Activated naive CD8-positive, alpha-beta T cell treated with anti-CD3 and anti-CD28 coated beads for 36 hours (primary cell): ENCODE data around the gene ANKRD13A. TPM values are rescaled to one million over a fixed set of nuclear protein-coding genes. Genes with fewer than 3 reads are reported as not detected.
A peak's percentile ranks its signal among the peaks of the same experiment; 100 is the strongest.
"Not testable (repeated sequence)": the region's sequence is repeated elsewhere in the genome, so short reads cannot be mapped to it uniquely, and the experiment has no call there.

Experiments
- DNase-seq: peaks from one replicate; pipeline ENCODE4 v3.0.0; 2021
- H3K27ac Mint-ChIP-seq: one replicate; pipeline ENCODE4 v1.8.0; 2022; ENCODE audit warnings: mild to moderate bottlenecking, moderate library complexity, mixed read lengths
- H3K27me3 Mint-ChIP-seq: one replicate; pipeline ENCODE4 v1.8.0; 2022; ENCODE audit warnings: mild to moderate bottlenecking, mixed read lengths
- H3K36me3 Mint-ChIP-seq: one replicate; pipeline ENCODE4 v1.8.0; 2021; ENCODE audit warnings: mild to moderate bottlenecking, mixed read lengths
- H3K4me1 Mint-ChIP-seq: one replicate; pipeline ENCODE4 v1.8.0; 2021; ENCODE audit warnings: mixed read lengths
- H3K4me3 Mint-ChIP-seq: one replicate; pipeline ENCODE4 v1.8.0; 2022; ENCODE audit warnings: mild to moderate bottlenecking, moderate library complexity, mixed read lengths
- H3K9me3 Mint-ChIP-seq: one replicate; pipeline ENCODE4 v1.8.0; 2022; ENCODE audit warnings: mixed read lengths
- total RNA-seq, 2 experiments: library from RNA; stranded (reverse); gene quantifications; one replicate each; pipeline ENCODE4 v1.2.3, GENCODE V29; 2021

ANKRD13A gene
- total RNA-seq, 2 experiments from 2014 or later, result 36.8 to 43.6 TPM

DNA sequence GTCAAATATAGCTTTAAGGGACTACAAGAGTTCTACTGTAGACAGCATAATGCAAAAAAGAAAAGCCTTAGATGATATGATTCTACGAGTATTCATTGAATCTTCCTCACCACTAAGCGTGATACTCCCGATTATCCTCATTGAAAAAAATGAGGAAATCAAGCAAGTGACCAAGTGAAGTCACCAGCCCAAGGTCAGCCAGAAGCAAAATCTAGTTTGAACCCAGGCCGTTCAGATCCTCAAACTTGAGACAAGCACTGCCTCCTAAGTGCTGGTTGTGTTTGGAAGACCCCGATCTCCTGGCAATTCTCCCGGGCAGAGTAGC lies 3.9 kb upstream of the ANKRD13A start:
- H3K36me3 Mint-ChIP-seq, result peaks cover 17% of the 10 kb centered on the region

DNA sequence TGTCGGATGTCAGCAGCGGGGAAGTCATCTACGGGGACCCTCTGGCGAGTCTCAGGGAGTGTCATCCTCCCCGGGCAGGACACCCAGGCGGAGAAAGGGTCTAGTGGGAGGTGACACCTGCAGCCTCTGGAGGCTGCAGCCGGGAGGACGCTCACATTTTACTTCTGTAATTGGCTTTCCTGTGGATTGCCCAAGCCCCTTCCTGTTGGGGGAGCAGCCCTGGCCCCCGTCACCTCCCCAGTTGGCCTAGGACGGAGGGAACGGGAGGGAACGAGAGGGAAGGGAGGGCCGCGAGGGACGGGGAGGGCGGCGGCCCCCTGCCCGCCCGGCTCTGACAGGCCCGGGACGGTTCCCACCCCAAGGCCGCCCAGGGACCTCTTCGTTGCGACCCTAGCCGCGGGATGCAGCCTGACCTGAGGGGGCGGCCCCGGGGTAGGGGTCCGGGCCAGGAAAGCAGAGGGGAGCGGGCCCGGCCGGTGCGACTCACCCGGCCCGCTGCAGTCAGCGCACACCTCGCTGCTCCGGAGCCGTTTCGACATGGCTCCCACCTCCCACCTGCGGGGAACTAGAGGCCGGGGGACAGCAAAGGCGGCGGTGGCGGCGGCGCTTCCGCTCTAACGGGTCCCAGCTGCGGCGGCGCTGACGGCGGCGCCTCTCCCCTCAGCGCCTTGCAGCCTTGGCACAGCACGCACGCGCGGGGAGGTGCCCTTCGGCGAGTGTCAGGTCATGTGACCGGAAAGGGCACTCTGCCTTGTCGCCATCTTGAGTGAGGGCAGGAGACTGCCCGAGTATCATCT lies 3.3 kb upstream of the ANKRD13A start, which contains the start of gene GIT2:
Gene GIT2 (minus strand): TSS at position 683 of the 797 bp plus-strand sequence. CDS start 144 bp downstream, at position 539.
- no peaks in the 10 kb centered on the region for H3K27me3 Mint-ChIP-seq
- H3K9me3 Mint-ChIP-seq, result no peaks in the 10 kb centered on the region
- H3K27ac Mint-ChIP-seq, result peak within 1 kb of the TSS; percentile 89
- H3K4me1 Mint-ChIP-seq, result peaks cover 56% of the 10 kb centered on the region
- peak; percentile 98 for DNase-seq
- peaks cover 13% of the 10 kb centered on the region for H3K36me3 Mint-ChIP-seq
- peak within 1 kb of the TSS; percentile 95 for H3K4me3 Mint-ChIP-seq

More for the DNA sequence above, 3.9 kb upstream of the ANKRD13A start:
- H3K4me1 Mint-ChIP-seq, result peaks cover 54% of the 10 kb centered on the region
- H3K9me3 Mint-ChIP-seq, result no peaks in the 10 kb centered on the region
- H3K27me3 Mint-ChIP-seq, result no peaks in the 10 kb centered on the region
- no peak for DNase-seq
- H3K27ac Mint-ChIP-seq, result peak overlapping the region; percentile 86
- H3K4me3 Mint-ChIP-seq, result peak overlapping the region; percentile 95

- H3K4me1 Mint-ChIP-seq, result peaks cover 54% of the 10 kb centered on the region
These were observed 2.8 kb upstream of the ANKRD13A start for GRCh38 chr12:109996483-109996853.

DNA sequence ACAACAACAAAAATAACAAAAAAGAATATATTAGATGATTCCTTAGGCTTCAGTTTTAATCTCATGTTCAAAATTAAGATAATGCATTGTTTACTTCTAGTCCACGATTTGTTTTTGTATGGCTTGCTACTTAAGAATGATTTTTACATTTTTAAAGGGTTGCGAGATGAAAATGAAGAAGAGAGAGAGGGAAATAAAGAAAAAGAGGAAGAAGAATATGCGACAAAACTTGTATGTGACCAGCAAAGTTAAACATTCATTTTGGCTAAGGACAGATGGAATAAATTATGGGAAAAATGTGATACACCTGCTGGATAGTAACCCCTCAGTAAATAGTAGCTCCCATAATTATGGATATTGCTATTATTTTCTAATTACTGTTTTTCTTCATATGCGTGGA lies 1.8 kb upstream of the ANKRD13A start:
- Mint-ChIP-seq H3K4me3 (no peak overlapping the region), H3K4me1 (peaks cover 54% of the 10 kb centered on the region), H3K27me3 (no peaks in the 10 kb centered on the region), H3K27ac (no peak overlapping the region), H3K9me3 (no peaks in the 10 kb centered on the region), H3K36me3 (peaks cover 7% of the 10 kb centered on the region)
- no peak for DNase-seq

More at GRCh38 chr12:109996483-109996853, 2.8 kb upstream of the ANKRD13A start:
- Mint-ChIP-seq H3K9me3 (no peaks in the 10 kb centered on the region), H3K36me3 (peaks cover 11% of the 10 kb centered on the region), H3K27ac (peak overlapping the region; percentile 89), H3K27me3 (no peaks in the 10 kb centered on the region), H3K4me3 (peak overlapping the region; percentile 95)
- no peak for DNase-seq

DNA sequence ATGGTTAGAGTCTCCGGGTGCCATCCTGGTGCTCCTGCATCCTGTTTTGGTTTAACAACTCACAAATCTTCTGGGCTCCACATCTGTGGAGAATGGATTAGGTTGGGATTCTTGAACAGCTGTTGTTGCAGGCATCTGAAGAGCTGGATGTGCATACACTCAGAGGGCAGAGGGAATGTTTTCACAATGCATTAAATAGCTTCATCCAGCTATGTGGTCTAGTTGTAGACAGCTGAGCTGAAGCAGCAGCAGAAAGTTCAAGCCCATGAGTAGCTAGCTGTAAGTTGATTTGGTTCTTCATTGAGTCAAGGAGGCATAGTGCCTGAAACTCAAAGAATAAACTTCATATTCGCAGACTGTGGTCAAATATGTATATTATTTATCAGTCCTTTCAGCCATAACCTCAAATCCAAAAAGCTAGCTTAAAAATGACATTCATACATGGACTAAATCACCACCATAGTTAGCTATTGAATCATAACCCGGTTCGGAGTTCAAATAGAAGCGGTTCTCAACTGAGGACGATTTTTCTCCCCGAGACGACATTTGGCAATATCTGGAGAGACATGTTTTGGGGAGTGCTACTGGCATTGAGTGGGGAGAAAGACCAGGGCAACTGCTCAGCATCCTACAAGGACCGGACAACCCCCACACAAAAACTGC lies 858 bp upstream of the ANKRD13A start:
- H3K4me3 Mint-ChIP-seq, result peak overlapping the region; percentile 90
- H3K9me3 Mint-ChIP-seq, result no peaks in the 10 kb centered on the region
- no peaks in the 10 kb centered on the region for H3K27me3 Mint-ChIP-seq
- peak overlapping the region; percentile 99 for H3K27ac Mint-ChIP-seq
- no peak for DNase-seq
- peaks cover 4% of the 10 kb centered on the region for H3K36me3 Mint-ChIP-seq
- peaks cover 52% of the 10 kb centered on the region for H3K4me1 Mint-ChIP-seq

- peaks cover 51% of the 10 kb centered on the region for H3K4me1 Mint-ChIP-seq
- H3K27me3 Mint-ChIP-seq, result no peaks in the 10 kb centered on the region
- peak overlapping the region; percentile 90 for H3K27ac Mint-ChIP-seq
- peak overlapping the region; percentile 99 for H3K4me3 Mint-ChIP-seq
- DNase-seq, result no peak
- H3K36me3 Mint-ChIP-seq, result peaks cover 6% of the 10 kb centered on the region
- H3K9me3 Mint-ChIP-seq, result no peaks in the 10 kb centered on the region
These were observed 380 bp downstream of the ANKRD13A start for GRCh38 chr12:109999649-109999971.

- Mint-ChIP-seq H3K9me3 (no peaks in the 10 kb centered on the region), H3K36me3 (peaks cover 6% of the 10 kb centered on the region), H3K4me3 (peak overlapping the region; percentile 99), H3K27me3 (no peaks in the 10 kb centered on the region), H3K4me1 (peaks cover 51% of the 10 kb centered on the region), H3K27ac (peak overlapping the region; percentile 90)
- DNase-seq, result no peak
These were observed 814 bp downstream of the ANKRD13A start for GRCh38 chr12:109999983-110000505.

DNA sequence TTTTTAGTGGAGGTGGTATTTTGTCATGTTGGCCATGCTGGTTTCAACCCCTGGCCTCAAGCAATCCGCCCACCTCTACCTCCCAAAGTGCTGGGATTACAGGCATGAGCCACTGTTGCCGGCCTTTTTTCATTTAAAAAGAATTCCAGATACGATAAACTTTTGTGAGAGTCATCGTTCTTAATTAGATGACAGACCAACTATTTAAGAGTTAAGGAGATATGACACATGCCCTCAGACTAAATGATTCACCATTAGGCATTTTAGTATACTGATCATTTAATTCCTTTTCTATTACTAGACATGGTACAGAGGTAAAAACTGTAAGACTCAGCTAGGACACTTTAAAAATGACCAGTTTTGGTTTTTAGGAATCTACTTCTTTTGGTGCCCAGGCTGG lies 2.4 kb downstream of the ANKRD13A start:
- peaks cover 17% of the 10 kb centered on the region for H3K36me3 Mint-ChIP-seq
- no peak overlapping the region for H3K27ac Mint-ChIP-seq
- no peak for DNase-seq
- H3K4me3 Mint-ChIP-seq, result no peak overlapping the region
- H3K9me3 Mint-ChIP-seq, result no peaks in the 10 kb centered on the region
- peaks cover 62% of the 10 kb centered on the region for H3K4me1 Mint-ChIP-seq
- no peaks in the 10 kb centered on the region for H3K27me3 Mint-ChIP-seq

- peaks cover 64% of the 10 kb centered on the region for H3K4me1 Mint-ChIP-seq
- DNase-seq, result no peak
- peaks cover 27% of the 10 kb centered on the region for H3K36me3 Mint-ChIP-seq
- H3K27me3 Mint-ChIP-seq, result no peaks in the 10 kb centered on the region
- peak overlapping the region; percentile 76 for H3K27ac Mint-ChIP-seq
- no peak overlapping the region for H3K4me3 Mint-ChIP-seq
- no peaks in the 10 kb centered on the region for H3K9me3 Mint-ChIP-seq
These were observed 3.7 kb downstream of the ANKRD13A start for GRCh38 chr12:110002676-110003515.

DNA sequence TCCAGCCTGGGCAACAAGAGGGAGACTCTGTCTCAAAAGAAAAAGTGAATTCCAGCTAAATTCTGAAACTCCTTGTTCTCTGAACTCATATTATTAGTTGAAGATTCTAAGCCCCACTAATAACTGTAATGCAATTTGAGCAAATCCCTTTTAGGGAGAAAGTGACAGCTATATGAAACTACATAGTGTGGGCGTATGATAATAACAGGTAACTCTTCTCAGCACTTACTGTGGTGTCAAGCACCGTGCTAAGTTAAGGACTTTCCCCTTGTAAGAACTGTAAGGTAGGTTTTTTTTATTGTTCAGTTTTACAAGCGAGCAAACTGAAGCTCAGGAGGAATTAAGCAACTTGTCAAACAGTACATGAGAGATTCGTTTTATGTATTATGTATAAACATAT lies 5.4 kb downstream of the ANKRD13A start:
- Mint-ChIP-seq H3K4me3 (peak overlapping the region; percentile 40), H3K27me3 (no peaks in the 10 kb centered on the region), H3K36me3 (peaks cover 34% of the 10 kb centered on the region), H3K4me1 (peaks cover 70% of the 10 kb centered on the region), H3K9me3 (peaks cover 1% of the 10 kb centered on the region), H3K27ac (peak overlapping the region; percentile 76)
- DNase-seq, result no peak

DNA sequence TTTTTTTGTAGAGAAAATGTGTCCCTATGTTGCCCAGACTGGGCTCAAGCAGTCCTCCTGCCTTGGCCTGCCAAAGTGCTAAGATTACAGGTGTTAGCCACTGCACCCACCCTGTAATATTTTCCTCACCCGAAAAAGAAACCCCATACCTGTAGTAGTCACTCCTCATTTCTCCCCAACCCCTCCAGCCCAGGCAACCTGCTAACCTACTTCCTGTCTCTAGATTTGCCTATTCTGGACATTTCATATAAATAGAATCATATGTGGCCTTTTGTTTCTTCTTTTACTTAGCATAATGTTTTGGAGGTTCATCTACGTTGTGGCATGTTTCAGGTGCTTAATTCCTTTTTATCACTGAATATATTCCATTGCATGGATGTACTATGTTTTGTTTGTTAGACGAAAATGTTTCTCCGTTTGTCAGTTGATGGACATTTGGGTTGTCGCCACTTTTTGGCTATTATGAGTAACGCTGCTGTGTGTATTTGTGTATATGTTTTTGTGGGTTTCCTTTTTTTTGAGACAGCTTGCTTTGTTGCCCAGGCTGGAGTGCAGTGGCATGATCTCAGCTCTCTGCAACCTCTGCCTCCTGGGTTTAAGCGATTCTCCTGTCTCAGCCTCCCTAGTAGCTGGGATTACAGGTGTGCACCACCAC lies 6.2 kb downstream of the ANKRD13A start:
- H3K4me3 Mint-ChIP-seq, result peak overlapping the region; percentile 58

DNA sequence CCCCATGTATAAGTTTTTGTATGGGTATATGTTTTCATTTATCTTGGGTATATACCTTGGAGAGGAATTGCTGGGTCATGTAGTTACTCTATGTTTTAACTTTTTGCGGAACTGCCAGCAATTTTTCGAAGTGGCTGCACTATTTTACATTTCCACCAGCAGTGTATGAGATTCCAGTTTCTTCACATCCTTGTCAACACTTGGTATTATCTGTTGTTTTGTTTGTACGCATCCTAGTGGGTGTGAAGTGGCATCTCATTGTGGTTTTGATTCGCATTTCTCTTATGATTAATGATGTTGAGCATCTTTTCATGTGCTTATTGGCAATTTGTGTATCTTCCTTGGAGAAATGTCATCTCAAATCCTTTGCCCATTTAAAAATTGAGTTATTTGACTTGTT lies 6.9 kb downstream of the ANKRD13A start:
- peaks cover 1% of the 10 kb centered on the region for H3K9me3 Mint-ChIP-seq
- no peak for DNase-seq
- no peaks in the 10 kb centered on the region for H3K27me3 Mint-ChIP-seq
- peaks cover 33% of the 10 kb centered on the region for H3K36me3 Mint-ChIP-seq
- peaks cover 72% of the 10 kb centered on the region for H3K4me1 Mint-ChIP-seq
- H3K4me3 Mint-ChIP-seq, result no peak overlapping the region
- no peak overlapping the region for H3K27ac Mint-ChIP-seq

More for the DNA sequence above, 6.2 kb downstream of the ANKRD13A start:
- Mint-ChIP-seq H3K9me3 (peaks cover 1% of the 10 kb centered on the region), H3K27ac (peak overlapping the region; percentile 83), H3K4me1 (peaks cover 70% of the 10 kb centered on the region), H3K36me3 (peaks cover 36% of the 10 kb centered on the region), H3K27me3 (no peaks in the 10 kb centered on the region)
- DNase-seq, result peak; percentile 38

- Mint-ChIP-seq H3K9me3 (peaks cover 1% of the 10 kb centered on the region), H3K36me3 (peaks cover 40% of the 10 kb centered on the region), H3K27ac (peak overlapping the region; percentile 12), H3K4me3 (no peak overlapping the region), H3K4me1 (peaks cover 81% of the 10 kb centered on the region), H3K27me3 (no peaks in the 10 kb centered on the region)
- no peak for DNase-seq
These were observed 8.7 kb downstream of the ANKRD13A start for GRCh38 chr12:110007881-110008280.

GRCh38 chr12:110008681-110009398 lies 9.6 kb downstream of the ANKRD13A start:
- peak; percentile 27 for DNase-seq
- not testable (repeated sequence) for H3K4me3 Mint-ChIP-seq, H3K27me3 Mint-ChIP-seq, H3K9me3 Mint-ChIP-seq
- H3K27ac Mint-ChIP-seq, result peak overlapping the region; percentile 45
- H3K36me3 Mint-ChIP-seq, result peaks cover 41% of the 10 kb centered on the region
- H3K4me1 Mint-ChIP-seq, result peaks cover 75% of the 10 kb centered on the region
